ENCODE data around the gene COL8A1.
"Not testable (repeated sequence)": the region's sequence is repeated elsewhere in the genome, so short reads cannot be mapped to it uniquely, and the experiment has no call there.

COL8A1 gene

GRCh38 chr3:99803297-99803696 lies 164.9 kb downstream of the COL8A1 start:
- DNase-seq (ENCODE audit: low spot score) = no peak

GRCh38 chr3:99805160-99805559 lies 166.8 kb downstream of the COL8A1 start:
- DNase-seq (ENCODE audit: low spot score) = no peak

- DNase-seq (ENCODE audit: low spot score) = peak; percentile 59
Observed at GRCh38 chr3:99808163-99808794, 169.9 kb downstream of the COL8A1 start.

- DNase-seq (ENCODE audit: low spot score) = no peak
Observed at GRCh38 chr3:99809565-99809964, 171.2 kb downstream of the COL8A1 start.

GRCh38 chr3:99810403-99810802 lies 172.0 kb downstream of the COL8A1 start:
- DNase-seq (ENCODE audit: low spot score) = no peak

- peak; percentile 20 for DNase-seq (ENCODE audit: low spot score)
Observed at GRCh38 chr3:99817047-99817436, 178.6 kb downstream of the COL8A1 start.

- DNase-seq (ENCODE audit: low spot score) = peak; percentile 84
Observed at GRCh38 chr3:99817437-99818240, 179.2 kb downstream of the COL8A1 start, which contains the start of gene CMSS1. TSS of gene CMSS1 (plus strand) at chr3:99817862.

GRCh38 chr3:99818818-99819217 lies 180.4 kb downstream of the COL8A1 start:
- no peak for DNase-seq (ENCODE audit: low spot score)

- DNase-seq (ENCODE audit: low spot score) = no peak
Observed at GRCh38 chr3:99823723-99824711, 185.6 kb downstream of the COL8A1 start.

- DNase-seq (ENCODE audit: low spot score) = peak; percentile 14
Observed at GRCh38 chr3:99825004-99825640, 186.7 kb downstream of the COL8A1 start.

GRCh38 chr3:99829844-99830243 lies 191.4 kb downstream of the COL8A1 start:
- no peak for DNase-seq (ENCODE audit: low spot score)

GRCh38 chr3:99833617-99834205 lies 195.3 kb downstream of the COL8A1 start:
- DNase-seq (ENCODE audit: low spot score) = no peak

- no peak for DNase-seq (ENCODE audit: low spot score)
Observed at GRCh38 chr3:99834211-99834957, 196.0 kb downstream of the COL8A1 start.

- DNase-seq (ENCODE audit: low spot score) = no peak
Observed at GRCh38 chr3:99836681-99837080, 198.3 kb downstream of the COL8A1 start.

GRCh38 chr3:99837715-99838114 lies 199.3 kb downstream of the COL8A1 start:
- DNase-seq (ENCODE audit: low spot score) = no peak

- no peak for DNase-seq (ENCODE audit: low spot score)
Observed at GRCh38 chr3:99838755-99839154, 200.4 kb downstream of the COL8A1 start.

GRCh38 chr3:99839613-99840012 lies 201.2 kb downstream of the COL8A1 start:
- DNase-seq (ENCODE audit: low spot score) = no peak

- DNase-seq (ENCODE audit: low spot score) = not testable (repeated sequence)
Observed at GRCh38 chr3:99841949-99842348, 203.6 kb downstream of the COL8A1 start.

- DNase-seq (ENCODE audit: low spot score) = peak; percentile 65
Observed at GRCh38 chr3:99842826-99843589, 204.6 kb downstream of the COL8A1 start.

Data from SW480 (cell line).